Measurements from ENCODE around the gene ARHGAP26.

The ARHGAP26 gene

DNA sequence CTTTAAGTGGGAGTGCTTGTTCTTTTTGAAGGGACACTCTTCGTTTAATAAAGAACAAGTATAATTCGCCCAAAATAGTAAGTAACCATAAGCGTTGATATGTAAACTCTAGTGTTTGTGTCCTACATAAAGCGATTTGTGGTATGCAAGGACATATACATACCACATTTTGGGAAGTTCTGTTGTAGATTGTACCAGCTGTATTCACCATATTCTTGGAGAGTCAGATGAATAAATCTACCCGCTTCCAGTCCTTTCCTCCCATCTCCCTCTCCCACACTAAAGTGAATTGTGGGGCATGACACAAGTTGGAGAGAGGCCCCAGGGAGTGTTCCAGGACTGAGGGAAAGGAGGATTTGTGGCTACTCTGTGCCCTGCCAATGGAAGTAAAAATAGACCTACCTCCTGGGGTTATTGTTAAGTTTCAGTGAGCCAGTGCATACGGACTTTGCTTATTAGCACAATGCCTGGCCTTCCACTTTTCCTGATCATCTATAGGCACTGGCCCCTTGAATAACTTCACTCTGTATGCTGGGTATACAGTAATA, 40.6 kb downstream of the ARHGAP26 start:
- no peak for DNase-seq (ENCODE audit: low read depth, low spot score)

DNA sequence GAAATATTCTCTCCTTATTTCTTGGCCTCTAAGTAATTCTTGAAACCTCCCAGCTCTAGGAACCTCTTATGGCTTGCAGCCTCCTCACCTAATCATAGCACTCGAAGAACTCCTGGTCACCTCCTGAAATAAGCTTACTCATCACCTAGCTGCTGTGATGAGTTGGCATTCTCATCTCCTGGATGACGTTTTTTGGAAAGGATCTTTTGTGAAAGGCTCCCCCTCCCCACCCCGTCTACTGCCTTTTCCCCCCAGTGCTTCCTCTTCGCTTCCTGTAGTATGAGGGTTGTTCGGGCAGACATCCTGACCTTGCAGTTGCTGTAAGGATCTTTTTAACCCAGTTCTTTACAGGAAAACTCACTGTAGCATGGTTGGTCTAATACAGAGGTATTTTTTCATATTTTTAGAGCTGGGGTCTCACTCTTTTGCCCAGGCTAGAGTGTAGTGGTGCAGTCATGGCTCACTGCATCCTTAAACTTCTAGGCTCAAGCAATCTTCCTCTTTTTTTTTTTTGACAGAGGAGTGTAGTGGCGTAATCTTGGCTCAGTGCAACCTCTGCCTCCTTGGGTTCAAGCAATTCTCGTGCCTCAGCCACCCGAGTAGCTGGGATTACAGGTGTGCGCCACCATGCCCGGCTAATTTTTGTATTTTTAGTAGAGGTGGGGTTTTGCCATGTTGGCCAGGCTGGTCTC, 41.8 kb downstream of the ARHGAP26 start:
- no peak for DNase-seq (ENCODE audit: low read depth, low spot score)

DNA sequence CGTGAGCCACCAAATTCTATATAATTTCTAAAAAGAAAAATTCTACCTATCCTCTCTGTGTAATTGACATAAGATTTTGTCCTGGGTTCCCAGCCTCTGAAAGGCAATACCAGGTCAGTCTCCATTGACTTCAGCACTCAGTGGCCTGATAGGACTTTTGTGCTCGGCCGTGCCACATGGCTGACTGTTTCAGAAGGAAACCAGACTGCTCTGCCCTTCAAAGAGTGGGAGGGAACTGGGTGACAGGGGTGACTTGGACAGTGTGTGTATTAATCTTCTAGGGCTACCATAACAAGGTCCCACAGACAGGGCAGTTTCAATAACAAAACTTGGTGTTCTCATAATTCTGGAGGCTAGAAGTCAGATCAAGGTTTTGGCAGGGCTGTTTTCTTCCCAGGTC, 43.0 kb downstream of the ARHGAP26 start:
- DNase-seq (ENCODE audit: low read depth, low spot score), result no peak

DNA sequence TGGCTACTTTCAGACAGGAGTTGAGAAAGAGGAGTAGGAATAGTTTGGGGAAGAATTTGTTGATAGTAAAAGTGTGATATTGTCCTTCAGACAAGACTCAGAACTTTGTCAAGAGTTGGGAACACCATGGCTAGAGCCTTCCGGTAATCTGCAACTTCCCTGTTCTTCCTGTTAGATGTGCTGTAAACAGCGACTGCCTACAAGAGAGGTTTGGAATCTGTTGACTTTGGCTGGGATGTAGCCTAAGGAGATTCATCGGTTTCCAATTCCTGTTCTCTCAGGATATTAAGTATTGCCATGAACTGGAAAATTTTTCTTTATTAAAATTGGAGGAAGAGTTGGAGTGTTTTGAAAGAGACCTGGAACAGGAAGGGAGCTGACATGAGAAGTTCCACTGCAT, 43.9 kb downstream of the ARHGAP26 start:
- no peak for DNase-seq (ENCODE audit: low read depth, low spot score)

DNA sequence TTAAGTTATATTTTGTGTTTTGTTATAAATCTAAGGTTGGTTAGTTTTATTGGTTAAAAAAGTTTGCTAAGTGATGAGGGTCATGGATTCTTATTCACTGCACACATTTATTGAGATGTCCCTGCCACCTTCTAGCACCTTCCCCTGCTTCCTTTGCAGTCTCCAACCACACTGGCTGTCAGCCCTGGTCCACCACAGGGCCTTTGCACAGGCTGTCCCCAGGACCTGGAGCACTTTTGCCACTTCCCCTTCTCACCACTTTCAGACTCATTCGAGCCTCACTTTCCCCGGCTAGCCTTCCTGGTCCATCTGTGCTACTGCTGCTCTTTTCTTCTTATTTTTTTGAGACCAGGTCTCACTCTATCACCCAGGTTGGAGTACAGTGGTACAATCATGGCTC, 45.3 kb downstream of the ARHGAP26 start:
- no peak for DNase-seq (ENCODE audit: low read depth, low spot score)

DNA sequence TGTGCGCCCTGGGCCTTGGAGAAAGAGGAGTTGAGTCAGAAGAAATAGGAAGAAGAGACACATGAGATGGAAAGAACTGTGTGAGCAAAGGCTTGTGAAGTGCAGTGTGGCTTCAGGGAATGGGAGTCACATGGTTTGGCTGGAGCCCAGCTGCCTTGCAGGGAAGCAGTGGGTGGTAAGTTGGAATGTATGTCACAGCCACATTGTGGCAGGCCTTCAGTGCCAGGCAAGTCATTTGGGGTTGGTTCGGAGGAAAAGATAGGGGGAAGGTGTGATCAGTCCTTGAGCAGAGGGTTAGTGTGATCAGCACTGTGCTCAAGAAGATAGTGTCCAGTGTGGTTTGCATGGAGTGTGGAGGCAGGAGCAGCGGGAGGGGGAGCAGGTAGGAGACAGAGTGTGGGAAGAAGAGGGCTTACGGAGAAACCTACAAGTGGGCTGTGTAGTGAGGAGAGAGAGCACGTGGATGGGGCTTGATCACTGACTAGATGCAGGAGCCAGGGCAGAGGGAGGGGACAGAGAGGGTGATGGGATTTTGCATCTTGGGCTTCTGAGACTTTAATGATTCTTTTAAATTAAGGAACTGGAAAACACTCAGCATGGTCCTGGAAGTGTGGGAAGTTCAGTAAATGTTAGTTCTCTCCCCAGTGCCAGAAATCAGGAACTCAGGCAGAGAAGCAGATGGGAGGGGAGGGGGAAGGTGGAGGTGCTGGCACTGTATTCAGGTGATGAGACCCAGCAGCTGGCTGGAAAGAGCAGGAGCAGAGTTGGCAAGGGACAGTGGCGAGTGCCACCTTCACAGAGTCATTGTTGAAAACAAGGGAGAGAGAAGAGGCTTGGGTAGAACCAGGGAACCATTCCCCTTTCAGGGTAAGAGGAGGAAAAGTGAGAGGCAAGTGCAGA, 46.6 kb downstream of the ARHGAP26 start:
- no peak for DNase-seq (ENCODE audit: low read depth, low spot score)

DNA sequence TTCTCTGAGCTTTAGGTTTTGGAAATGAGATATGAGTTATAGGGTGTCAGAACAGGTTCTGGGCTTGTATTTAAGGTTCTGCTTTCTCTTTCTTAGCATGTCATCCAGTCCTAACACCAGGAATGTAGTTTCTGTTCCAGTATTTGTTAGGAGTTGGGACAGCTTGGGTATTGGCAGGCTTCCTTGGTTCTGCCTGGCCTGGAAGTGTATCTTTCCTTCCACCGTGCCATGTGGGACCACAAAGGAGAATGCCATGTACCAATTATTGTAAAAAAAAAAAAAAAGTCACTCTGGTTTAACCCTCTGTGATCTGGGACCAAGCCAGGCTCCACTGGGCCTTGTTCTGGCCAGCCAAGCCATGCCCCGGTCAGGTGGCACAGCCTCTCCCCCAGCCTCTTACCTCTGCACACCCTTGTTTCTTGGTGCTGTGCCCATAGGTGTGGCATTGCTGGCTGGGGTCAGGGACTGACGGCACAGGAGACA, 47.8 kb downstream of the ARHGAP26 start:
- DNase-seq (ENCODE audit: low read depth, low spot score), result no peak

DNA sequence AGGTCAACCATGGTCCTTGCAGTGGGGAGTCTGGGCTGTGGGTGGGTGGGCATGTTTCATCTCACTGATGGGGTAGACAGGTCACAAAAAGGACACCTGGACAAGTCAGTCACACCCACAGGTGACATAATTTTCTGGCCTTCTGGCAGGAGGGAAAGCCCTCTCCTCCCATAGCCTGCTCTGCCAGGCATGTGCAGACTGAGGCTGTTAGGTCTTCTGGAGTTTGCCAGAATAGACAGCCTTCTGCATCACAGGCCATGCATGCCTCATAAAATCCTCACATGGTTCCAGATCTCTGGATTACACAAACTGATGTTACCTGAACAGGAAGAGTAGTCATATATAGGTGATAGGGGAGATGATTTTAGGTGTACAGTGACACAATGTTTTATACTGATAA, 49.1 kb downstream of the ARHGAP26 start:
- DNase-seq (ENCODE audit: low read depth, low spot score), result no peak

DNA sequence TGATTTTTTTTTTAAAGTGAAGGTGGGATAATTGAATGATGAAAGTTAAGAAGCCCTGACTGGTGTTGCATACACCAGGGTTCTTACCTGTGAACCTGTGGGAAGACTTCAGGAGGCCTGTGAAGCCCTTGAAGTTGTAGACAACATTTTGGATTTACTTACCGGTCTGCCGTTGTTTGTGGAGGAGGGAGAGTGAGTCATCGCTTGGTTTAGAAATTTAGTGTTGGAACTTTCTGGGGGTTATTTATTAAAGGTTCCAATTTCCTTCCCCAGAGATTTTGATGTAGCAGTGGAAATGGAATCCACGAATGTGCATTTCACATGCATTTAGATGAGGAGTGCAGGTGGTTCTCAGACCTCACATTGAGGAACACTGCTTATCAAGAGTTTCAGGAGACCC, 49.6 kb downstream of the ARHGAP26 start:
- DNase-seq (ENCODE audit: low read depth, low spot score), result no peak

DNA sequence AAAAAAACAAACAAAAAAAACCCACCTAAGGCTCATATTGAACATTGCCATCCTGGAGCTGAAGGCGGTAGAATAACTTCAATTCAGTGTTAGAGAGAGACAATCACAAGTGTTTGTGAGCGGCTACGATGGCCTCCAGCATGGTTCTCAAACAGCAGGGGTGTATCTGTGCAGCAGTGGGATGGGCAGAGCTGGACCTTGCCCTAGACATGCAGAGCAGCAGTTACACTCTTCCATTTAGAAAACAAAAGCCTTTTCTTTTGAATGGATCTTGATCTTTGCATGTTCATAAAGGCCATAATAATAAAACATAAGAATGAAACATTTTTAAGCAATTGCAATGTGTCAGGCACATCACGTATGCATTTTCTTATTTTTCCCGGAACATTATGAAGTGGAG, 50.3 kb downstream of the ARHGAP26 start:
- no peak for DNase-seq (ENCODE audit: low read depth, low spot score)

DNA sequence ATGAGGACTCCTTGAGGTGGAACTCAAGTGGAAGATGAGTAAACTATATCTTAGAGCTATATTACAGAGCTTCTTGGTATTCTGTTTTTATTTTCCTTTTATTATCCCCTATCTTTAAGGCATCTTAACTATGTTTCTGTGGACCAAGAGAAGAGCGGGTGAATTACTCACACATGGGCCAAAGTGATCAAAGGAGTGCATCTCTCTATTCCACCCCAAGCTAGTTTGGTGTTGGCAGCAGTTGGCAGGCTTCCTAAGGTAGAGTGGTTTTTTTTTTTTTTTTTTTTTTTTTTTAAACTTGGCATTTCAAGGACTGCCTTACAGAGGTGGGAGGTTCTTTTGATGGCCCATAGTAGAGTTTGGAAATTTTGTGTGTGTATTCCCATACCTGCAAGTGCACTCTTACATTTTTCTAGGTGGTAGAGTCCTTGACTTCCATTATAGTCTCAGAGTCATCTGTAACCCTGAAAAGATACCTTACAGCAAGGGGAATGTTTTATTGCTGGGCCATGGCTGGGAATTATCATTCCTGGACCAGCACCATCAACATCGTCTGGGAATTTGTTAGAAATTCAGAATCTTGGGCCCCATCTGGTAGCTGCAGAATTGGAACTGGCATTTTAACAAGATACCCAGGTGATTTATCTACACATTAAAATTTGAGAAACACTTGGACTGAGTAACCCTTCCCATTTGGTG, 51.0 kb downstream of the ARHGAP26 start:
- DNase-seq (ENCODE audit: low read depth, low spot score), result no peak

DNA sequence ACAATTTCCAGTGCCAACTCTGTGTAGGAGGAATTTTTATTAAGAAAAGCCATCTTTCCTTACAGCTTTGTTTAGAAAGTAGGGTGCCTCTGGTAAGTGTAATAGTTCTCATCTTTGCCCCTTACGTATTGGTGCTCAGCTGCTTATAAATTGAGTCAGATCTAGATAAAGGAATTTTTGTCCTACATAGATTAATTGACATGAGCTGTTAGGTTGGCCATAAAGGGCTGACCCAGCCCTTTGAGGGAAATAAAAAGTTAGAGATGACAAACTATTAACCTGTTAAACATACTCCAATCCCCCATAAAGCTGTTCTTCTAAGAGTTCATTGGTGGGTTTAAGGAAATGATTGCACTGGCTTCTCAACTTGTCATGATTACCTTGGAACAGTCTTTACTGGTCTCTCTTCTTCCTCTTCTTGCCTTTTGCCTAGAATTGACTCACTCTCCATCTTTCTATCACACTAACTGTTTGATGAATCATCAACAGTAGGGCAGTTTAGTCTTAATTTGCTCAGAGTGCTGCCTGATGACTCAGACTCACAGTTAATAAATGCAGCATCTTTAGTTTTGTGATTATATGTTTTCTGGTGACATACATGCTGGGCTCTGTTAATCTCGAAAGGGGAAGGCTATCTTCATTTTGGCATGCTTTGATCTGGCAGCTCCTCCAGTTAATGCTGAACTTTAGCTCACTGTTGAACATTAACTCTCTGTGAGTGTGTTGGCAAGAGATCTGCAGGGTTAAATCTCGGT, 51.7 kb downstream of the ARHGAP26 start:
- no peak for DNase-seq (ENCODE audit: low read depth, low spot score)

DNA sequence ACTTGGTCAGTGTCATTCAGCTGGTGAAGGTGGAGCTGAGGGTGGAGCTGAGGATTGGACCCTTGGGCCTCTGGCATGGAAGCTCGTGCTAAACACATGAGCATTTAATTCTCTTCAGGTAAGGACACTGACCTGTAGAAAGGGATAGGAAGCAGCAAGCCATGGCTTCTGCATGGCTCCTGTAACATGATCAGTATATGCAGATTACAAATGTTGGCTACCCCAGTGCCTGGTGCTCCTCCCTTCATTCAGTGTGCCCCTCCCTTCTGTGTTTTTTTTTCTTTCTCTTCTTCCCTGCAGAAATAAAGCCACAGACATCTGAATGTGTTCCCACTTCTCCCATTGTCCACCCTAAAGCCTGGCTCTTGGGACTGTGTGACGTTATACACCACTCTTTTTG, 52.9 kb downstream of the ARHGAP26 start:
- DNase-seq (ENCODE audit: low read depth, low spot score), result no peak

DNA sequence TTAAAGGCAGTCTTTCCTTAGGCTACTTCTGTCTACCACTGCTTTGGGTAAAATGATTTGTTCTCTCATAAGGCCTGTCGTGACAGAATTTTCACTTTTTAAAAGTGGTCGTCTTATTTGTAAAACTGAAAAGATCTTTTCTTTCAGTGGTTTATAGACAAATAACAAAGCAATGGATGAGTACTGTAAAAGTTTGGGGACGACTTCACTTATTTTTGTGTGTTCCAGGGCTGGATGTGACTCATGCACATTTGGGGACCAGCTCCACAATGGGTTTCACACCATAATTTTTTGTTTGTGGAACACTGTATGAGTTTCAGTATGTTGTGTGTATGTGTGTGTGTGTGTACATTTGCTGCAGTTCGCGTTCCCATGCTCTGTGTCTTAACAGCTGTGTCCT, 53.6 kb downstream of the ARHGAP26 start:
- DNase-seq (ENCODE audit: low read depth, low spot score), result no peak

DNA sequence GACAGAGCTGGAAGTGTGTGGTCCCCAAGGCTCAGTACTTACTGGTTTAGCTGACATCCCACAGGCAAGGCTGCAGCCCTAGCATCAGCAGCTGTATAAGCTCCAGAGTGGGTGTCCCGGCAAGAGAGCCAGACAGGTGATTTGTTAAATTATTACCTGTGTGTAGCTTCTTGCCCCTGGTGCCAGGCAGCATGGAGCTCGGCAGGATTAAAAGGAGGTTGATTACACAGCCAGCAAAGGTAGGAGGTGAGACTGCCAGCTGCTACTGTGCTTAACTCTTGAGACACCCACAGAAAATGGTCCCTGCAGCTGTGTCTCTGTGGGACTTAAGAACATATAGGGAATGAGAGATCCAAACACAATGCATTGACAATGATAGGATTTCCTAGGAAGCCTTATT, 54.2 kb downstream of the ARHGAP26 start:
- no peak for DNase-seq (ENCODE audit: low read depth, low spot score)

DNA sequence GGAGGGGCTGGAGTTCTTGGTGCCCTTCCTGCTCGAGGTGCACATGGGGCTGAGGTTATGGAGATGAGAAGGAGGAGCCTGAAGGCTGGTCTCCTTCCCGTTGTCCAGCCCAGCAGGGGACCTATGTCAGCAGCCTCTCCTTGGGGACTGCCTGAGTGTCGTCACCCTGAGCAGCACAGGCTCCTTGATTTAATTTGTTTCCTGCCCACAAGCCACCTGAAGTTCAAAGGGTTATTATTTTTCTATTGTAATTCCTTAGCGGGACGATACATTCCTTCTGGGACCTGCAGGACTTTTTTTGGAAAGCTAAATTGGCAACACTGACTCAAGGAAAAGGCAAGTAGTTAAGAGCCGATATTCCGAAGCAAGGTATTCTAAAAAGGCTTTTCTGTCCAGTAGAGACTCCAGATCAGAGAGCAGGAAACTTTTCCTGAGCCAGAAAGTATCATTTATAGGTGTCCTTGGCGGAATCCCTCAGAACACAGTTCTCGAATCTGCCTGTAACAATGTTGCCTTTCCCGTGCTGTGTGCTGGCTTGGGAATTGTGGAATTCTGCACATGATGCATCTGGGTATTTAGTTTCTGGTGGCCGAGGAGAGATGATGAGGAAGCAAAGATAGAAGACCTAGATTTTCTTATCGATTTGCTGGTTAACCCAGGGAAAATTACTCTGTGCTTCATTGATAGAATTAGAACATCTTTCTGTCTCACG, 55.4 kb downstream of the ARHGAP26 start:
- no peak for DNase-seq (ENCODE audit: low read depth, low spot score)

DNA sequence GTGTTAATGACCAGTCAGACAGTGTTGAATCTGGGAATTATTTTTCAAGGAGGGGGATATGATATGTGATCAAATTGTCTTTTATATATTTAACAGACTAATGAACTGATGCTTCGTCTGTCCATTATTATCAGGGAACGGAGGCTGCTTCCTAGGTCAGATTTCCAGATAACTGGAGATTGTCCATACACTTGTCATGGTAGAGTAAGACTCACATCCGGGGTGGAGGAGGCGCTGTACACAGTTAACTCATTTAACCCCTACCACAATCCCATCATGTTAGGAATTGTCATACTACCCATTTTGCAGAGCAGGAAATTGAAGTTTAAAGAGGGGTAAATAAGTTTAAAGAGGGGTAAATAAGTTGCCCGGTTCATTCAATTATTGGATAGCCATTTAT, 55.9 kb downstream of the ARHGAP26 start:
- DNase-seq (ENCODE audit: low read depth, low spot score), result no peak

DNA sequence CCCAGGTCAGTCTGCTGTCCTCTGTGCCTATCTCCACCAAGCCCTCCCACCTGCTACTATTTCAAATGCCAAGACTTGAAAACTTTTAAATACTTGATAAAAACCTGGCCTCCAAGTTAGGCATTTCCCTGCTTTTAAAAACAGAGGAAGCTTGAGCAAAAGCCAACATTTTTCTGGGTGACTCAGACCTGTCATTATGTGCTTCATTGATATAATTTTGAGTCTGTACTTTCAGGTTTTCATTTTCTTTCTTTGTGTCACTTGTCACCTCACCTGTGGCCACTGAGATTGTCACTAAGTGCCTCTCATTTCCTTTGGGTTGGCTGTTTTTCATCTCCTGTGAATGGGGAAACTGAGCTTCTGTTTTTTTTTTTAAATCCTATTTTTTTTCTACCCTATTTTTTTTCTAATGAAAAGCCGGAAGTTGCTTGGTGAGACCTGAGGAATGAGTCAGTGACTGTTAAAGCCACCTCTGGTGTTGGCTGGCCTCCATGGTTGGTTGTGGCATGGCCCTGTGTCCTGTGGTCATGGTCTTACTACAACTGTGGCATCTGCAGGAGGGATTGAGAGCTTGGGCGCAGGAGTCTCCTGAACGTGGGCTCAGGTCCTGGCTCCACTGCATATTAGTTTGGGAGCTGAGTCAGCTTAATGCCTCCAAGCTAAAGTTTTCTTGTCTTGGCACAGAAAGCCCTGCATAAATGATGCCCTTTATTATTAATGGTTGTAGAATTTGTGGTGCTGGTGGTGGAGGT, 56.7 kb downstream of the ARHGAP26 start:
- no peak for DNase-seq (ENCODE audit: low read depth, low spot score)

DNA sequence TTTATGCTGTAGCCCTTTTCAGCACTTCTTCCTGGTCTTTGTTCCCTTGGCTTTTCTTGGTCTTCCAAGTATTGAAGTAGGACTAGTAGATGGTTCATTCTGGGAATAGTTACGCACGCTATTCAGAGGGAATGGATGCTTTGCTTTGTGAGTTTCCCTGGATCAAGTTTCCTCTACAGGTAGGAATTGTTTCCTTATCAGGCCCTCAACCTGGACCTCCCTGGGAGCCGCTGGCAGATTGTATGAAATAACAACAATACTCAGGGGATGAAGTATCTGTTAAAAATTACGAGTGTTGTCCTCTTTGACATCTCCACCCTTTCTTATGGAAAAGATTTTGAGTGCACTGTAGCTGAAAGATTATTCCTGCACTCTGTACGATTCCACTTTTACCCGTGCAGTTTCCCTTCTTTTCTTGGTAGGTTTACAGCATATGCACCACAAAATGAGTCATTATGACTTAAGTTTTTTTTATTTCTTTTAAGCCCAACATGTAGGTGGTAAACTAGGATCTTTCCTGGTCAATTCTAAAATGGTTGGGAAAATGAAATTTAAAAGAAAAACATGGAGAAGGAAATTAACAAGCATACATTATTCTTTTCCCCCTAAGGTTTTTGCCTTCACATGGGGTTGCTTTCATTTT, 57.9 kb downstream of the ARHGAP26 start:
- DNase-seq (ENCODE audit: low read depth, low spot score), result no peak
